Measurements from ENCODE around the gene SLC25A33. TPM values are rescaled to one million over a fixed set of nuclear protein-coding genes. Genes with fewer than 3 reads are reported as not detected.

SLC25A33 gene
- total RNA-seq, 1 experiment from 2014 or later = 14.1 TPM

- no TSS peak for BruUV-seq (replicated peaks)
- no peak overlapping the region for H3K27ac ChIP-seq (ENCODE audit: low read depth, low read length, poor library complexity, severe bottlenecking)
- intact Hi-C loops (cut with micrococcal nuclease; ENCODE audit: unreplicated experiment) = no loop called here
- H3K27me3 ChIP-seq (replicated peaks; ENCODE audit: insufficient read depth, low read depth, low read length, poor library complexity) = no peaks in the 10 kb centered on the region
- ChIA-PET CTCF (interaction anchor here (0.6 kb wide), 1 partner anchor 32 kb away, joined by 4 read pairs; no protein-coding TSS in a partner anchor), POLR2A (ENCODE audit: low non-redundant PET) (no interaction called here)
- TF ChIP-seq EZH2 (IDR thresholded peaks at IDR 0.05; ENCODE audit: borderline replicate concordance, low read depth, low read length, poor library complexity, severe bottlenecking) (no peak), CTCF (conservative IDR thresholded peaks at IDR 0.05; ENCODE audit: low read depth, low read length) (no peak)
- H3K4me3 ChIP-seq (ENCODE audit: low read depth, low read length, poor library complexity, severe bottlenecking) = no peak overlapping the region
- H3K36me3 ChIP-seq (ENCODE audit: insufficient read depth, low read length, poor library complexity, severe bottlenecking) = peaks cover 51% of the 10 kb centered on the region
- H3K4me1 ChIP-seq (ENCODE audit: insufficient read depth, low read length, poor library complexity, severe bottlenecking) = no peaks in the 10 kb centered on the region
- DNase-seq (ENCODE audit: low spot score) = no peak
- H3K9me3 ChIP-seq (ENCODE audit: low read depth, low read length, poor library complexity, severe bottlenecking) = no peaks in the 10 kb centered on the region
These were observed 72.5 kb downstream of the SLC25A33 start for GRCh38 chr1:9611716-9612115.

GRCh38 chr1:9612162-9612845, 73.0 kb downstream of the SLC25A33 start:
- TF ChIP-seq CTCF (conservative IDR thresholded peaks at IDR 0.05; ENCODE audit: low read depth, low read length) (no peak), EZH2 (IDR thresholded peaks at IDR 0.05; ENCODE audit: borderline replicate concordance, low read depth, low read length, poor library complexity, severe bottlenecking) (no peak)
- no peak for DNase-seq (ENCODE audit: low spot score)
- no peaks in the 10 kb centered on the region for H3K4me1 ChIP-seq (ENCODE audit: insufficient read depth, low read length, poor library complexity, severe bottlenecking)
- ChIA-PET POLR2A (ENCODE audit: low non-redundant PET) (no interaction called here), CTCF (interaction anchor here (0.6 kb wide), 1 partner anchor 33 kb away, joined by 4 read pairs; no protein-coding TSS in a partner anchor)
- H3K27ac ChIP-seq (ENCODE audit: low read depth, low read length, poor library complexity, severe bottlenecking) = no peak overlapping the region
- intact Hi-C loops (cut with micrococcal nuclease; ENCODE audit: unreplicated experiment) = no loop called here
- peaks cover 50% of the 10 kb centered on the region for H3K36me3 ChIP-seq (ENCODE audit: insufficient read depth, low read length, poor library complexity, severe bottlenecking)
- no TSS peak for BruUV-seq (replicated peaks)
- H3K9me3 ChIP-seq (ENCODE audit: low read depth, low read length, poor library complexity, severe bottlenecking) = no peaks in the 10 kb centered on the region
- no peaks in the 10 kb centered on the region for H3K27me3 ChIP-seq (replicated peaks; ENCODE audit: insufficient read depth, low read depth, low read length, poor library complexity)
- H3K4me3 ChIP-seq (ENCODE audit: low read depth, low read length, poor library complexity, severe bottlenecking) = no peak overlapping the region

GRCh38 chr1:9612871-9613624, 73.8 kb downstream of the SLC25A33 start:
- POLR2A ChIA-PET (ENCODE audit: low non-redundant PET) = no interaction called here
- Histone ChIP-seq H3K27me3 (replicated peaks; ENCODE audit: insufficient read depth, low read depth, low read length, poor library complexity) (no peaks in the 10 kb centered on the region), H3K4me3 (ENCODE audit: low read depth, low read length, poor library complexity, severe bottlenecking) (no peak overlapping the region), H3K4me1 (ENCODE audit: insufficient read depth, low read length, poor library complexity, severe bottlenecking) (no peaks in the 10 kb centered on the region), H3K27ac (ENCODE audit: low read depth, low read length, poor library complexity, severe bottlenecking) (no peak overlapping the region), H3K9me3 (ENCODE audit: low read depth, low read length, poor library complexity, severe bottlenecking) (no peaks in the 10 kb centered on the region), H3K36me3 (ENCODE audit: insufficient read depth, low read length, poor library complexity, severe bottlenecking) (peaks cover 46% of the 10 kb centered on the region)
- DNase-seq (ENCODE audit: low spot score) = no peak
- intact Hi-C loops (cut with micrococcal nuclease; ENCODE audit: unreplicated experiment) = no loop called here
- no TSS peak for BruUV-seq (replicated peaks)
- no peak for TF ChIP-seq CTCF (conservative IDR thresholded peaks at IDR 0.05; ENCODE audit: low read depth, low read length)
- CTCF ChIA-PET = no interaction called here

Measured in A673 (cell line).